ENCODE results near the gene MIB2.
"Not testable (repeated sequence)": the region's sequence is repeated elsewhere in the genome, so short reads cannot be mapped to it uniquely, and the experiment has no call there.

GRCh38 chr1:1636621-1637478, 21.6 kb downstream of the MIB2 start:
- not testable (repeated sequence) for TF ChIP-seq CTCF (IDR thresholded peaks at IDR 0.05); EZH2 (IDR thresholded peaks at IDR 0.05; ENCODE audit: borderline replicate concordance, insufficient read depth, low read depth, low read length, poor library complexity, severe bottlenecking)

All from B cell (primary cell).